Endodermal cell (in vitro differentiated cells): Measurements from ENCODE around the gene ADISSP. TPM values are rescaled to one million over a fixed set of nuclear protein-coding genes. Genes with fewer than 3 reads are reported as not detected.

Experiments
- DNase-seq: peaks from one replicate; pipeline ENCODE4 v3.0.0-alpha.2; 2017
- H3K27ac ChIP-seq: 2 replicates; pipeline ENCODE4 v1.5.1; 2013; ENCODE audit warnings: mild to moderate bottlenecking, low read depth, low read length, moderate library complexity
- H3K27me3 ChIP-seq: 2 replicates; pipeline ENCODE4 v1.6.1; 2013; ENCODE audit warnings: mild to moderate bottlenecking, low read length, moderate library complexity; ENCODE audit not compliant: insufficient read depth, control insufficient read depth, poor library complexity, severe bottlenecking
- H3K36me3 ChIP-seq: 2 replicates; pipeline ENCODE4 v1.7.0; 2013; ENCODE audit warnings: mild to moderate bottlenecking, low read length, moderate library complexity; ENCODE audit not compliant: control insufficient read depth, insufficient read depth
- H3K4me1 ChIP-seq: one replicate; pipeline ENCODE4 v1.7.0; 2013; ENCODE audit warnings: low read length; ENCODE audit not compliant: control insufficient read depth, insufficient read depth
- H3K4me3 ChIP-seq: 2 replicates; pipeline ENCODE4 v1.5.1; 2013; ENCODE audit warnings: mild to moderate bottlenecking, low read length, moderate library complexity
- H3K9ac ChIP-seq: 2 replicates; pipeline ENCODE4 v1.6.1; 2013; ENCODE audit warnings: mild to moderate bottlenecking, low read length, moderate library complexity; ENCODE audit not compliant: poor library complexity, severe bottlenecking; ENCODE audit errors: extremely low read depth
- H3K9me3 ChIP-seq: 2 replicates; pipeline ENCODE4 v1.6.1; 2013; ENCODE audit warnings: mild to moderate bottlenecking, low read length, moderate library complexity; ENCODE audit not compliant: control insufficient read depth
- H3K27ac Mint-ChIP-seq: 2 replicates; pipeline ENCODE4 v1.8.0; 2020; ENCODE audit warnings: mixed read lengths
- H3K27me3 Mint-ChIP-seq: 2 replicates; pipeline ENCODE4 v1.8.0; 2021; ENCODE audit warnings: mild to moderate bottlenecking, mixed read lengths; ENCODE audit not compliant: insufficient read depth
- H3K36me3 Mint-ChIP-seq: 2 replicates; pipeline ENCODE4 v1.8.0; 2020; ENCODE audit warnings: low read depth, mixed read lengths
- H3K4me1 Mint-ChIP-seq: 2 replicates; pipeline ENCODE4 v1.8.0; 2020; ENCODE audit warnings: mixed read lengths
- H3K4me3 Mint-ChIP-seq: 2 replicates; pipeline ENCODE4 v1.8.0; 2020; ENCODE audit warnings: mild to moderate bottlenecking, moderate library complexity, mixed read lengths
- H3K9me3 Mint-ChIP-seq: 2 replicates; pipeline ENCODE4 v1.8.0; 2020; ENCODE audit warnings: mild to moderate bottlenecking, mixed read lengths
- WGBS, 2 experiments: methylation state at CpG; one replicate each; pipeline versions ENCODE4 v1.1.5 to v1.1.7; 2013; ENCODE audit warnings: missing lambda C conversion rate in 2 of 2, mixed read lengths in 1 of 2; ENCODE audit not compliant: insufficient coverage in 1 of 2, insufficient read length in 1 of 2; 5-methylcytosine and 5-hydroxymethylcytosine counted together
- total RNA-seq, 2 donors: library from RNA; stranded (reverse); fragmentation: NEBNext Ultra II Directional in 1 of 2; extraction: Animal tissue kit (Norgen Biotek cat#: 25700) in 1 of 2; gene quantifications; 2 replicates in 1 of 2; 3 replicates in 1 of 2; pipeline ENCODE4 v1.2.1, GENCODE V29; 2021
- TF ChIP-seq, protein P1 (sequence below): fragments of 200-600 bp; sonication (generic); conservative IDR thresholded peaks from 2 replicates; pipeline ENCODE4 v1.5.0; 2021; ENCODE audit warnings: antibody characterized with exemption, mild to moderate bottlenecking

Gene ADISSP
- total RNA-seq, 2 donors from 2014 or later, result 38.8 to 43.3 TPM

DNA sequence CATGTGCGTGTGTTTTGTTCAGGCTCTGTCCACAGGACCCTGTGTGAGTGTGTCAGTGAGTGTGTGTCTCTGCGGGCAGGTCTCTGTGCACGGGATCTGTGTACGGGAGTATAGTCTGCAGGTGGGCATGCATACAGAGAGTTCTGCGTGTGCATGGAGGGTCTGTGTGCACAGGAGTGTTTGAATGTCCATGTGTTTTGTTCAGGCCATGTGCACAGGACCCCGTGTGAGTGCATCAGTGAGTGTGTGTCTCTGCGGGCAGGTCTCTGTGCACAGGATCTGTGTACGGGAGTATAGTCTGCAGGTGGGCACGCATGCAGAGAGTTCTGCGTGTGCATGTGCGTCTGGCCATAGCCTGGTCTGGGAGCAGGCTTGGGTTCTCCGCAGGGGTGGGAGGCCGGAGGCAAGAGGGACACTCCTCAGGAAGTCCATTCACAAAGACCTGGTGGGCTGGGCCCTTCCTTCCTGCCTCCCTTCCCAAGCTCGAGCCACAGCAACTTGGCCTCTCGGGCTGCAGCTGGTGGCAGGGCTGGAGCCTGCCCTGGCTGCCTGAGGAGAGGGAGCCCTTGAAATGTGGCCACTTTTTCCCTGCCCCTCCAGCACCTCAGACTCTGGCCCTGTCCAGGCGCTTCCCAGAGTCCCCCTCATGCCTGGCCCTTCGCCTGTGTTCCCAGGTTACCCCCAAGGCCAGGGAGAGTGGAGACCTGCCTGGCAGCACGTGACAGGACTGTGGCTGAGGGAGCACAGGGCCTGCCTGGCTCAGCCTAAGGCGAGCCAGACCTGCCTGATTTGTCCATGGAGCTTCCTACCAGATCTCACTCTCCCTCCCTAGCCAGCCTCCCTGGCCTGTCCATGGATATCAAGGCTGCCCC, 28.3 kb downstream of the ADISSP start:
- Histone ChIP-seq H3K4me1 (peaks cover 13% of the 10 kb centered on the region), H3K27ac (no peak overlapping the region), H3K36me3 (no peaks in the 10 kb centered on the region), H3K4me3 (no peak overlapping the region), H3K9ac (no peak overlapping the region), H3K9me3 (no peaks in the 10 kb centered on the region), H3K27me3 (peaks cover 5% of the 10 kb centered on the region)
- H3K9me3 Mint-ChIP-seq, result no peaks in the 10 kb centered on the region
- H3K27me3 Mint-ChIP-seq, result peaks cover 6% of the 10 kb centered on the region
- TF ChIP-seq, protein P1, sequence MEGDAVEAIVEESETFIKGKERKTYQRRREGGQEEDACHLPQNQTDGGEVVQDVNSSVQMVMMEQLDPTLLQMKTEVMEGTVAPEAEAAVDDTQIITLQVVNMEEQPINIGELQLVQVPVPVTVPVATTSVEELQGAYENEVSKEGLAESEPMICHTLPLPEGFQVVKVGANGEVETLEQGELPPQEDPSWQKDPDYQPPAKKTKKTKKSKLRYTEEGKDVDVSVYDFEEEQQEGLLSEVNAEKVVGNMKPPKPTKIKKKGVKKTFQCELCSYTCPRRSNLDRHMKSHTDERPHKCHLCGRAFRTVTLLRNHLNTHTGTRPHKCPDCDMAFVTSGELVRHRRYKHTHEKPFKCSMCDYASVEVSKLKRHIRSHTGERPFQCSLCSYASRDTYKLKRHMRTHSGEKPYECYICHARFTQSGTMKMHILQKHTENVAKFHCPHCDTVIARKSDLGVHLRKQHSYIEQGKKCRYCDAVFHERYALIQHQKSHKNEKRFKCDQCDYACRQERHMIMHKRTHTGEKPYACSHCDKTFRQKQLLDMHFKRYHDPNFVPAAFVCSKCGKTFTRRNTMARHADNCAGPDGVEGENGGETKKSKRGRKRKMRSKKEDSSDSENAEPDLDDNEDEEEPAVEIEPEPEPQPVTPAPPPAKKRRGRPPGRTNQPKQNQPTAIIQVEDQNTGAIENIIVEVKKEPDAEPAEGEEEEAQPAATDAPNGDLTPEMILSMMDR, result no peak
- no peaks in the 10 kb centered on the region for H3K36me3 Mint-ChIP-seq
- no peak overlapping the region for H3K27ac Mint-ChIP-seq
- H3K4me3 Mint-ChIP-seq, result no peak overlapping the region
- H3K4me1 Mint-ChIP-seq, result peaks cover 15% of the 10 kb centered on the region
- DNase-seq, result no peak
- 86% methylated on average over 13 to 19 of the region's 19 CpGs for WGBS, 2 experiments

DNA sequence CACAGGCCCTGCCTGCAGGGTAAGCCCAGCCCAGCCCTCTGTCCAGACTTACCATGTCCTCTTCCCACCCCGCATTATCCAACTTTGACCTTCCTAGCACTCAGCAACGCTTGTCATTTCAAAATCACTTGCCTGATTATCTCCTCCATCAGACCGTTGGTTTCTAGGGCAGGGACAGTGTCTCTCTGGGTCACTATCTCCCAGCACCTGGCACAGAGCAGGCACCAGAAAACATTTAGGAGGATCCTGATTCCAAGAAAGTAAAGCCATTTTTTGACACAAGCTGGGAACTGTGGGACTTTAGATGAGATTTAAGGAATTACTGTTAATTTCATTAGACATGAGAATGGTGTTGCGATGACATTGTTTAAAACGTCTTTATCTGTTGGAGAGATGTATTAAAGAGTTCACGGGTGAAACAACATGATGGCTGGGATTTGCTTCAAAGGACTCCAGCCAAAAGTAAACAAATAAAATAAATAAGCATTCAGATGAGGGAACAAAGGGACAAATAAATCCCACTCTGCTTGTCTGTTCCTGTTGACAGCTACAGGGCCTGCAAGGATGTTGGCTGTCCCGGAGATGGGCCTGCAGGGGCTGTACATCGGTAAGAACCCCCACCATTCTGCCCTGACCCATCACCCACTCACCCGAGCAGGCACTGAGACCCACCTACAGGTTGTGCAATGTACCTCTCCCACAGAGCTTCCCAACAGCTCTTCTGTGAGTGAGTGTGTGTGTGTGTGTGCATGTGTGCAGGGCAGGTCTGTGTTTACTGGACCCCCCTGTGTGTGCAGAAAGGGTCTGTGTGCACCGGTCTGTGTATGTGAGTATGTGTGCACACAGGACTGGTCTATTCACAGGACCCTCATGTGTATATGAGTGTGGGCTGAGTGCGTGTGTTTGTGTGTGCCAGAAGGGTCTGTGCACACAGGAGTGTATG, 29.2 kb downstream of the ADISSP start:
- no peaks in the 10 kb centered on the region for H3K9me3 ChIP-seq
- H3K27me3 Mint-ChIP-seq, result peaks cover 10% of the 10 kb centered on the region
- no peak overlapping the region for H3K9ac ChIP-seq
- WGBS, 2 experiments, result 70 to 87% methylated on average over 5 to 11 of the region's 11 CpGs
- TF ChIP-seq, protein P1, result no peak
- H3K36me3 Mint-ChIP-seq, result no peaks in the 10 kb centered on the region
- peaks cover 10% of the 10 kb centered on the region for H3K27me3 ChIP-seq
- H3K4me3 ChIP-seq, result no peak overlapping the region
- peaks cover 15% of the 10 kb centered on the region for H3K4me1 Mint-ChIP-seq
- peaks cover 13% of the 10 kb centered on the region for H3K4me1 ChIP-seq
- no peak for DNase-seq
- no peak overlapping the region for H3K27ac ChIP-seq
- H3K36me3 ChIP-seq, result no peaks in the 10 kb centered on the region
- no peaks in the 10 kb centered on the region for H3K9me3 Mint-ChIP-seq
- no peak overlapping the region for H3K4me3 Mint-ChIP-seq
- no peak overlapping the region for H3K27ac Mint-ChIP-seq

DNA sequence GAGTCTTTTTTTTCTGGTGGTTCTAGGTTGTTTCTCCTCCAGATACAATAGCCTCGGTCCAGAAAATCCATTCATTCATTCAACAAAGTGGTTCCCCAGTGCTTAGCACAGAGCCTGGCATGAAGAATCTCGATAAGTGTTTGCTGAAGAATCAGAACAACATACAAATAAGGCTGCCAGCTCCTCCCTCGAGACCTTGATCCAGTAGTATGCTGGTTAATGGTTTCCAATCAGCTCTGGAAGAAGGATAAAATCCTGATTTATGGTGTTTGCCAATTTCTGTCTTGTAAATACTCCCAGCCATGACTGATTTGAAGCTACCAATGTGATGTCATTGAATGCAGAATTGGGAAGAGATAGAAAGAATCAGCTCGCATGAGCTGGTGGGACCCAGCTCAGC, 31.8 kb downstream of the ADISSP start:
- Histone ChIP-seq H3K4me1 (peaks cover 13% of the 10 kb centered on the region), H3K36me3 (no peaks in the 10 kb centered on the region), H3K9me3 (no peaks in the 10 kb centered on the region), H3K27me3 (peaks cover 33% of the 10 kb centered on the region), H3K9ac (no peak overlapping the region), H3K4me3 (no peak overlapping the region), H3K27ac (no peak overlapping the region)
- H3K27ac Mint-ChIP-seq, result no peak overlapping the region
- no peaks in the 10 kb centered on the region for H3K9me3 Mint-ChIP-seq
- H3K4me1 Mint-ChIP-seq, result peaks cover 15% of the 10 kb centered on the region
- no peak overlapping the region for H3K4me3 Mint-ChIP-seq
- H3K27me3 Mint-ChIP-seq, result peaks cover 31% of the 10 kb centered on the region
- H3K36me3 Mint-ChIP-seq, result no peaks in the 10 kb centered on the region
- TF ChIP-seq, protein P1, result no peak
- WGBS, 2 experiments, result 91 to 96% methylated on average over 3 to 4 of the region's 4 CpGs
- DNase-seq, result no peak
